K562 (cell line): ENCODE results near the gene BGLAP. TPM values are rescaled to one million over a fixed set of nuclear protein-coding genes. Genes with fewer than 3 reads are reported as not detected.

Experiments used
- ADNP ChIP-seq: fragments of 200-800 bp; sonication (Bioruptor generic); IDR thresholded peaks from 2 replicates; pipeline ENCODE4 v1.6.1; 2016; ENCODE audit warnings: missing genetic modification characterization, missing compliant biosample characterization
- AFF1 ChIP-seq, 2 experiments: fragments of 450-650 bp; IDR thresholded peaks; 2 replicates each; pipeline ENCODE4 v1.6.1; 2018; ENCODE audit warnings: mild to moderate bottlenecking in 2 of 2, low read depth in 1 of 2; ENCODE audit not compliant: partially characterized antibody in 2 of 2
- ATF3 ChIP-seq, 2 experiments: fragments of 450-650 bp in 1 of 2; sonication (generic) in 1 of 2; formaldehyde crosslinking in 1 of 2; IDR thresholded peaks in 1 of 2; conservative IDR thresholded peaks in 1 of 2; 2 replicates each; pipeline versions ENCODE4 v1.6.1 to v1.8.1; 2016 to 2023; ENCODE audit warnings: mild to moderate bottlenecking in 2 of 2, moderate library complexity in 2 of 2, inconsistent platforms in 1 of 2, missing genetic modification reagents in 1 of 2
- FOXK2 ChIP-seq, 2 experiments: fragments of 450-650 bp; IDR thresholded peaks in 1 of 2; conservative IDR thresholded peaks in 1 of 2; 2 replicates each; pipeline ENCODE4 v1.6.1; 2016; ENCODE audit warnings: low read depth in 2 of 2, mild to moderate bottlenecking in 1 of 2
- MCM5 ChIP-seq: fragments of 450-650 bp; IDR thresholded peaks from 2 replicates; pipeline ENCODE4 v1.6.1; 2016; ENCODE audit warnings: low read depth
- PBX2 ChIP-seq, 2 experiments: IDR thresholded peaks in 1 of 2; conservative IDR thresholded peaks in 1 of 2; 2 replicates each; pipeline ENCODE4 v1.6.1; 2016; ENCODE audit warnings: low read depth in 2 of 2, mild to moderate bottlenecking in 1 of 2, missing compliant biosample characterization in 1 of 2, missing genetic modification characterization in 1 of 2, moderate library complexity in 1 of 2
- STAT5A ChIP-seq: IDR thresholded peaks from 2 replicates; pipeline ENCODE4 v1.6.1; 2012; ENCODE audit warnings: low read length, inconsistent platforms, borderline replicate concordance
- SUPT5H ChIP-seq: fragments of 450-650 bp; IDR thresholded peaks from 2 replicates; pipeline ENCODE4 v1.6.1; 2016
- THAP7 ChIP-seq: fragments of 250-450 bp; sonication (Bioruptor Pico); IDR thresholded peaks from 2 replicates; pipeline ENCODE4 v1.5.0; 2021
- TOE1 ChIP-seq, 2 experiments: fragments of 450-650 bp in 1 of 2; sonication (generic) in 1 of 2; formaldehyde crosslinking in 1 of 2; IDR thresholded peaks; 2 replicates each; pipeline versions ENCODE4 v1.7.1 to v1.8.0; 2016 to 2022; ENCODE audit warnings: borderline replicate concordance in 2 of 2, mild to moderate bottlenecking in 2 of 2, antibody characterized with exemption in 1 of 2, inconsistent platforms in 1 of 2, low read depth in 1 of 2, missing genetic modification reagents in 1 of 2, moderate library complexity in 1 of 2
- VEZF1 ChIP-seq: fragments of 200-800 bp; sonication (Bioruptor generic); IDR thresholded peaks from 2 replicates; pipeline ENCODE4 v1.6.1; 2017; ENCODE audit warnings: missing genetic modification characterization, missing compliant biosample characterization
- polyA plus RNA-seq, 8 experiments: library from polyadenylated mRNA; depleted of rRNA in 4 of 8; stranded (reverse) in 5 of 8; unstranded in 3 of 8; fragments of >200 nt; fragmentation: Nextera tagmentation in 2 of 8; fragmentation: Illumina TruSeq in 1 of 8; extraction: Ambion mirVana in 2 of 8; extraction: Trizol in 1 of 8; gene quantifications; 2 replicates each; pipeline versions ENCODE4 v1.2.1 to v1.2.3, GENCODE V29; 2011 to 2014; ENCODE audit warnings: inconsistent platforms in 1 of 8, missing spikeins in 1 of 8
- total RNA-seq, 7 experiments: library from RNA; depleted of rRNA in 6 of 7; stranded (reverse); fragments of >200 nt in 6 of 7; fragmentation: Illumina TruSeq in 2 of 7; extraction: Trizol in 2 of 7; gene quantifications; 2 replicates each; pipeline versions ENCODE4 v1.2.1 to v1.2.3, GENCODE V29; 2011 to 2021; ENCODE audit warnings: low replicate concordance in 1 of 7

The BGLAP gene
- total and polyA plus RNA-seq, 9 of the 15 experiments (the other 6 are each of a cell fraction or from before 2014, with no cell fraction given), result 0.15 to 1.4 (median 0.28) TPM; not detected in 3

GRCh38 chr1:156193488-156194299 is 48.3 kb upstream of the BGLAP start, which contains the start of gene SLC25A44 (continued):
- TF ChIP-seq PBX2 (CRISPR knock-in tag; IDR thresholded peaks at IDR 0.05; ENCODE audit: low read depth) (no peak), PBX2 (tag; conservative IDR thresholded peaks at IDR 0.05; ENCODE audit: low read depth) (peak; percentile 74), THAP7 (CRISPR knock-in tag) (no peak), ADNP (tag) (peak; percentile 89), TOE1 (IDR thresholded peaks at IDR 0.05; ENCODE audit: borderline replicate concordance) (no peak; the same call in 1 of the 2 replicates), TOE1 (CRISPR knock-in tag; IDR thresholded peaks at IDR 0.05; ENCODE audit: borderline replicate concordance, low read depth) (no peak), SUPT5H (peak; percentile 84), FOXK2 (conservative IDR thresholded peaks at IDR 0.05 in 1 of 2, IDR thresholded peaks at IDR 0.05 in 1 of 2; ENCODE audit: low read depth in 2 of 2) (peak; percentile 49 to 57; a peak in 2 of 4 replicates), STAT5A (peak; percentile 68), AFF1 (IDR thresholded peaks at IDR 0.05; ENCODE audit: low read depth in 1 of 2, partially characterized antibody in 2 of 2) (peak in 1 of 2 experiments; percentile 36), MCM5 (no peak), ATF3 (IDR thresholded peaks at IDR 0.05) (peak; percentile 38; the same call in 1 of the 2 replicates), ATF3 (CRISPR knock-in tag; conservative IDR thresholded peaks at IDR 0.05) (peak; percentile 46; the same call in 1 of the 2 replicates), VEZF1 (CRISPR knock-in tag) (peak; percentile 74)
